ENCODE results near the gene TERB1. TPM values are rescaled to one million over a fixed set of nuclear protein-coding genes. Genes with fewer than 3 reads are reported as not detected.

Gene TERB1
- total and polyA plus RNA-seq, 2 of the 13 experiments (the other 11 are each of a cell fraction or from before 2014, with no cell fraction given) = not detected

DNA sequence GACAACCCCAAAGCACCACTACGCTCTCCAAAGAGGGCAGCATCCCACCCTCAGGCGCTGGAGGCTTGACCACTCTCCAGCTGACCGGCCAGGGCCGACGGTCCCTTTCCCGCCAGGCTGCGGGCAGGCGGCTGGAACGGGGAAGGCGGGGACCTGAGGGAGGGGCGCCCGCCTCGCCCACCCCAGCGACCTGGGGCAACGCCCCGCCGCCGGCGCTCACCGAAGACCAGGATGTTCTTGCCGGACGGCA is 50.4 kb downstream of the TERB1 start:
- in situ Hi-C loops (cut with HindIII; ENCODE audit: extremely low pct_ligation_motif_present, low pct_unique_long_range_greater_than_20kb) (no loop called here), intact Hi-C loops (cut with micrococcal nuclease; ENCODE audit: unreplicated experiment) (loop anchor here (10.0 kb wide), 1 partner anchor 94 kb away; the partner anchor contains the start of gene CA7)
- Histone ChIP-seq H3K4me1 (ENCODE audit: insufficient read depth, low read length) (peaks cover 54% of the 10 kb centered on the region), H3K9ac (ENCODE audit: insufficient read depth, low read depth, low read length) (peak overlapping the region; percentile 97), H3K9me3 (ENCODE audit: low read length) (no peaks in the 10 kb centered on the region), H3K4me3 (replicated peaks in 1 of 3; ENCODE audit: insufficient read depth in 1 of 3, low read depth in 2 of 3, low read length in 3 of 3) (peak overlapping the region; percentile 77 to 94 (median 89)), H4K20me1 (ENCODE audit: insufficient read depth, low read length) (peaks cover 12% of the 10 kb centered on the region; the same call in 1 of the 2 replicates), H3K4me2 (ENCODE audit: low read depth, low read length) (peak overlapping the region; percentile 99), H3K36me3 (replicated peaks in 1 of 2; ENCODE audit: control insufficient read depth in 1 of 2, insufficient read depth in 2 of 2, low read length in 2 of 2) (peaks cover 19 to 30% of the 10 kb centered on the region in 2 experiments), H3K27me3 (ENCODE audit: control insufficient read depth in 1 of 2, insufficient read depth in 2 of 2, low read length in 2 of 2) (no peaks in the 10 kb centered on the region; a peak in 1 of 5 replicates), H3K79me2 (ENCODE audit: insufficient read depth, low read length) (peaks cover 48% of the 10 kb centered on the region), H2AFZ (ENCODE audit: low read length) (no peak overlapping the region), H3K27ac (ENCODE audit: extremely low read length, insufficient read depth, low read length) (peak overlapping the region; percentile 74)
- DNase-seq (ENCODE audit: low spot score) = no peak
- 0% methylated on average over 10 of the region's 22 CpGs for WGBS (ENCODE audit: low lambda C conversion rate)
- CTCF ChIA-PET (ENCODE audit: low intra/inter-chr PET ratio, low total read pairs) = no interaction called here
- POLR2A ChIA-PET = interaction anchor here (0.6 to 1.5 kb wide), 4 partner anchors 9 to 122 kb away, joined by 3 to 7 read pairs (median 6); partner anchors contain the start of gene NAE1
- ATAC-seq = peak; percentile 65
- TSS peak; percentile 64 for BruUV-seq (replicated peaks)
- FAIRE-seq = no peak
- 0 out of 2 replicates have a peak, but pooled peaks have one; percentile 9 for TF ChIP-seq EED (CRISPR knock-in tag; IDR thresholded peaks at IDR 0.05)
- TF ChIP-seq SRSF1 (optimal IDR thresholded peaks at IDR 0.05; ENCODE audit: low read depth, low read length) = peak; percentile 21
- 0 out of 2 replicates have a peak, but pooled peaks have one; percentile 16 for TF ChIP-seq HDAC2 (CRISPR knock-in tag; IDR thresholded peaks at IDR 0.05)
- TF ChIP-seq, protein P1, sequence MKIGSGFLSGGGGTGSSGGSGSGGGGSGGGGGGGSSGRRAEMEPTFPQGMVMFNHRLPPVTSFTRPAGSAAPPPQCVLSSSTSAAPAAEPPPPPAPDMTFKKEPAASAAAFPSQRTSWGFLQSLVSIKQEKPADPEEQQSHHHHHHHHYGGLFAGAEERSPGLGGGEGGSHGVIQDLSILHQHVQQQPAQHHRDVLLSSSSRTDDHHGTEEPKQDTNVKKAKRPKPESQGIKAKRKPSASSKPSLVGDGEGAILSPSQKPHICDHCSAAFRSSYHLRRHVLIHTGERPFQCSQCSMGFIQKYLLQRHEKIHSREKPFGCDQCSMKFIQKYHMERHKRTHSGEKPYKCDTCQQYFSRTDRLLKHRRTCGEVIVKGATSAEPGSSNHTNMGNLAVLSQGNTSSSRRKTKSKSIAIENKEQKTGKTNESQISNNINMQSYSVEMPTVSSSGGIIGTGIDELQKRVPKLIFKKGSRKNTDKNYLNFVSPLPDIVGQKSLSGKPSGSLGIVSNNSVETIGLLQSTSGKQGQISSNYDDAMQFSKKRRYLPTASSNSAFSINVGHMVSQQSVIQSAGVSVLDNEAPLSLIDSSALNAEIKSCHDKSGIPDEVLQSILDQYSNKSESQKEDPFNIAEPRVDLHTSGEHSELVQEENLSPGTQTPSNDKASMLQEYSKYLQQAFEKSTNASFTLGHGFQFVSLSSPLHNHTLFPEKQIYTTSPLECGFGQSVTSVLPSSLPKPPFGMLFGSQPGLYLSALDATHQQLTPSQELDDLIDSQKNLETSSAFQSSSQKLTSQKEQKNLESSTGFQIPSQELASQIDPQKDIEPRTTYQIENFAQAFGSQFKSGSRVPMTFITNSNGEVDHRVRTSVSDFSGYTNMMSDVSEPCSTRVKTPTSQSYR (CRISPR knock-in tag; IDR thresholded peaks at IDR 0.05; ENCODE audit: borderline replicate concordance) = 0 out of 2 replicates have a peak, but pooled peaks have one; percentile 15
- TF ChIP-seq ZNF331 (CRISPR knock-in tag; IDR thresholded peaks at IDR 0.05) = 0 out of 2 replicates have a peak, but pooled peaks have one; percentile 3
- peak; percentile 21; the same call in 1 of the 2 replicates for TF ChIP-seq SALL2 (CRISPR knock-in tag; IDR thresholded peaks at IDR 0.05)
- TF ChIP-seq, protein P2, sequence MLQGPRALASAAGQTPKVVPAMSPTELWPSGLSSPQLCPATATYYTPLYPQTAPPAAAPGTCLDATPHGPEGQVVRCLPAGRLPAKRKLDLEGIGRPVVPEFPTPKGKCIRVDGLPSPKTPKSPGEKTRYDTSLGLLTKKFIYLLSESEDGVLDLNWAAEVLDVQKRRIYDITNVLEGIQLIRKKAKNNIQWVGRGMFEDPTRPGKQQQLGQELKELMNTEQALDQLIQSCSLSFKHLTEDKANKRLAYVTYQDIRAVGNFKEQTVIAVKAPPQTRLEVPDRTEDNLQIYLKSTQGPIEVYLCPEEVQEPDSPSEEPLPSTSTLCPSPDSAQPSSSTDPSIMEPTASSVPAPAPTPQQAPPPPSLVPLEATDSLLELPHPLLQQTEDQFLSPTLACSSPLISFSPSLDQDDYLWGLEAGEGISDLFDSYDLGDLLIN (CRISPR knock-in tag; IDR thresholded peaks at IDR 0.05; ENCODE audit: borderline replicate concordance) = peak; percentile 59; the same call in 1 of the 2 replicates
- peak; percentile 30; the same call in 1 of the 2 replicates for TF ChIP-seq NFKB2 (CRISPR knock-in tag; IDR thresholded peaks at IDR 0.05; ENCODE audit: borderline replicate concordance)
- TF ChIP-seq, protein P3, sequence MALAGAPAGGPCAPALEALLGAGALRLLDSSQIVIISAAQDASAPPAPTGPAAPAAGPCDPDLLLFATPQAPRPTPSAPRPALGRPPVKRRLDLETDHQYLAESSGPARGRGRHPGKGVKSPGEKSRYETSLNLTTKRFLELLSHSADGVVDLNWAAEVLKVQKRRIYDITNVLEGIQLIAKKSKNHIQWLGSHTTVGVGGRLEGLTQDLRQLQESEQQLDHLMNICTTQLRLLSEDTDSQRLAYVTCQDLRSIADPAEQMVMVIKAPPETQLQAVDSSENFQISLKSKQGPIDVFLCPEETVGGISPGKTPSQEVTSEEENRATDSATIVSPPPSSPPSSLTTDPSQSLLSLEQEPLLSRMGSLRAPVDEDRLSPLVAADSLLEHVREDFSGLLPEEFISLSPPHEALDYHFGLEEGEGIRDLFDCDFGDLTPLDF (CRISPR knock-in tag; IDR thresholded peaks at IDR 0.05) = peak; percentile 70; the same call in 1 of the 2 replicates
- TF ChIP-seq SP140L (CRISPR knock-in tag; IDR thresholded peaks at IDR 0.05; ENCODE audit: borderline replicate concordance) = 0 out of 2 replicates have a peak, but pooled peaks have one; percentile 18
- peak in 1 of 2 experiments; percentile 16; a peak in 1 of 4 replicates for TF ChIP-seq POLR2A (IDR thresholded peaks at IDR 0.05; ENCODE audit: insufficient read depth in 1 of 2, low read depth in 2 of 2, low read length in 2 of 2)
- TF ChIP-seq, protein P4, sequence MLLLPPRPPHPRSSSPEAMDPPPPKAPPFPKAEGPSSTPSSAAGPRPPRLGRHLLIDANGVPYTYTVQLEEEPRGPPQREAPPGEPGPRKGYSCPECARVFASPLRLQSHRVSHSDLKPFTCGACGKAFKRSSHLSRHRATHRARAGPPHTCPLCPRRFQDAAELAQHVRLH (CRISPR knock-in tag; IDR thresholded peaks at IDR 0.05; ENCODE audit: borderline replicate concordance, low read depth) = peak; percentile 52; the same call in 1 of the 2 replicates
- TF ChIP-seq ZBTB7B (CRISPR knock-in tag; IDR thresholded peaks at IDR 0.05) = 0 out of 2 replicates have a peak, but pooled peaks have one; percentile 53
- TF ChIP-seq, protein P5, sequence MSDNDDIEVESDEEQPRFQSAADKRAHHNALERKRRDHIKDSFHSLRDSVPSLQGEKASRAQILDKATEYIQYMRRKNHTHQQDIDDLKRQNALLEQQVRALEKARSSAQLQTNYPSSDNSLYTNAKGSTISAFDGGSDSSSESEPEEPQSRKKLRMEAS (IDR thresholded peaks at IDR 0.05) = 0 out of 2 replicates have a peak, but pooled peaks have one; percentile 14
- TF ChIP-seq ATF7 (IDR thresholded peaks at IDR 0.05) = no peak
- TF ChIP-seq ATF7 (CRISPR knock-in tag; IDR thresholded peaks at IDR 0.05) = no peak
- no peak for TF ChIP-seq ZNF672 (CRISPR knock-in tag; IDR thresholded peaks at IDR 0.05)
- TF ChIP-seq BORCS8-MEF2B (CRISPR knock-in tag; IDR thresholded peaks at IDR 0.05) = peak; percentile 27; the same call in 1 of the 2 replicates
- peak; percentile 75; the same call in 1 of the 2 replicates for TF ChIP-seq PAX8 (CRISPR knock-in tag; IDR thresholded peaks at IDR 0.05; ENCODE audit: borderline replicate concordance)
